Uterus (tissue), 4 donors: ENCODE data around the gene MFNG. TPM values are rescaled to one million over a fixed set of nuclear protein-coding genes. Genes with fewer than 3 reads are reported as not detected.

Experiments
- DNase-seq, 2 donors: peaks; one replicate each; pipeline ENCODE4 v3.0.0-alpha.2; 2019 to 2020
- H3K27ac ChIP-seq, 2 donors: fragments of 200-600 bp; sonication (generic); 1 replicate in 1 of 2; 2 replicates in 1 of 2; pipeline ENCODE4 v1.5.1; 2016 to 2018
- H3K27me3 ChIP-seq, 2 donors: fragments of 200-600 bp; sonication (generic); one replicate each; pipeline ENCODE4 v1.5.1; 2018 to 2019; ENCODE audit warnings: control low read depth in 1 of 2
- H3K36me3 ChIP-seq, 2 donors: fragments of 200-600 bp; sonication (generic); one replicate each; pipeline ENCODE4 v1.5.1; 2019; ENCODE audit warnings: control low read depth in 1 of 2
- H3K4me1 ChIP-seq, 2 donors: fragments of 200-600 bp; sonication (generic); one replicate each; pipeline ENCODE4 v1.5.1; 2018 to 2019; ENCODE audit warnings: control low read depth in 1 of 2
- H3K4me3 ChIP-seq, 2 donors: fragments of 200-600 bp; sonication (generic); 1 replicate in 1 of 2; 2 replicates in 1 of 2; pipeline ENCODE4 v1.5.1; 2018 to 2019; ENCODE audit warnings: mild to moderate bottlenecking in 1 of 2
- H3K9me3 ChIP-seq, 2 donors: fragments of 200-600 bp; sonication (generic); one replicate each; pipeline ENCODE4 v1.5.1; 2019; ENCODE audit warnings: control low read depth in 1 of 2
- POLR2A ChIP-seq, 2 donors: fragments of 450-650 bp; IDR thresholded peaks; one replicate each; pipeline ENCODE4 v1.6.1; 2016; ENCODE audit warnings: antibody characterized with exemption in 2 of 2, mild to moderate bottlenecking in 1 of 2, moderate library complexity in 1 of 2
- intact Hi-C: fragments of 100-400 bp; cut with DNase I; formaldehyde crosslinking; loops from one replicate; pipeline ENCODE4 v1.15.1; 2023; ENCODE audit warnings: low total_unique reads
- total RNA-seq, 4 donors: library from RNA; depleted of rRNA in 3 of 4; stranded (reverse); fragments of >200 nt in 3 of 4; gene quantifications; one replicate each; pipeline versions ENCODE4 v1.1.0 to v1.2.4, GENCODE V29; 2014 to 2023
- TF ChIP-seq, protein P1 (sequence below), 4 experiments: fragments of 200-600 bp in 2 of 4; fragments of 450-650 bp in 2 of 4; sonication (generic) in 2 of 4; IDR thresholded peaks; one replicate each; pipeline ENCODE4 v1.5.1; 2016 to 2019; ENCODE audit warnings: antibody characterized with exemption in 4 of 4, mild to moderate bottlenecking in 2 of 4, moderate library complexity in 1 of 4
- donor health status: DM: yes; HTN: yes; CAD: no.

The MFNG gene
- total RNA-seq, 4 donors from 2014 or later, result 7.6 to 71.2 (median 28.7) TPM

DNA sequence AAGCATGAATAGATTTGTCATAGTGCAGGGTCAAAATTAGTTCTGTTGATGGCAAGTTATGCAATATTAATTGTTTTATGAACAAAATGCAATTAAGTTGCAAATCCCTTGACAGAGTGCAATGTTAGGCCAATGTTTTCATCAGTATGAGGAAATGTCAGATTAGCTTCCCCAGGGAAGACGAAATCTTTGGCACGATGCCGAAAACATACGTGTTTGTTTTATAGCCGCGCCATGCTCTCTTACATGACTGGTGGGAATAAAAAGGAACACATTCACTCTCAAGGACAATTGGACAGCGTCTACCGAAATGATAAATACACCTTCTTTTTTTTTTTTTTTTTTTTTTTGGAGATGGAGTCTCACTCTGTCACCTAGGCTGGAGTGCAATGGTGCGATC lies 27.0 kb downstream of the MFNG start:
- intact Hi-C loops, result no loop called here
- H3K27me3 ChIP-seq, result no peaks in the 10 kb centered on the region
- no peak for DNase-seq

DNA sequence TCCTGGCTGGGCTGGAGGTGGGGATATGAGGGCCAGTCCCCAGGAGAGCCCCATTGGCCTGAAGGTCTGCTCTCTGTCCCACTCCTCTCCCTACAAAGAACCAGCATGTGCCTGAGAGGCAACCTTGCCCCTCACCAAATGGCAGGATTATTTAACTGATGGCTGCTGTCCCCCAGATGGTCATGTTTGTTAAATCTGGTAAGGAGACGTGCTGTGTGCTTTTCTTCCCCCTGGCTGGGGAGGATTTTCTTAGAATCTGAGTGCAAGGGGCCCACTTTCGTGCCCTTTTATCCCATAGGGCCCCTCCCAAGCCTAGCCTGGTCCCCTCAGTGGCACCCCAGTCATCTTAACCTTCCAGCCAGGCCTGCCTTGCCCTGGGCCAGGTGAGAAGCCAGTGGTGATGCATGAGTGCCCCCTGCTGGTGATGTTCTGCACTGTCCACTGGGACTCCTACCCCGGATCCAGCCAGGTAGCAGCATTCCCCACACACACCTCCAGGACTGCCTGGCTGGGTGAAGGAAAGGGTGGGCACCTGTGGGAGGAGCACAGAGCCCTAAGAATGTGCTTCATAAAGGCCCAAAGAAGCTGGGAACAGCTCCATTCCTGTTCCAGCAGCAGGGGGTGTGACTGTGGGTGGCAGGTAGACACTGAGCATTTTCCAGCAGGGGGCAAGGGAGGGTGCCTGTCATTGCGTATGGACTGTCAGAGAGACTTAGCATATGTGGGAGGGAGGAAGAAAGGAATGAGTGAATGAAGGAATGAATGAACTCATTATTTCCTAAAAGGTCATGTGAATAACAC lies 28.9 kb downstream of the MFNG start:
- H3K4me1 ChIP-seq, result no peaks in the 10 kb centered on the region
- no peaks in the 10 kb centered on the region for H3K9me3 ChIP-seq
- TF ChIP-seq, protein P1, sequence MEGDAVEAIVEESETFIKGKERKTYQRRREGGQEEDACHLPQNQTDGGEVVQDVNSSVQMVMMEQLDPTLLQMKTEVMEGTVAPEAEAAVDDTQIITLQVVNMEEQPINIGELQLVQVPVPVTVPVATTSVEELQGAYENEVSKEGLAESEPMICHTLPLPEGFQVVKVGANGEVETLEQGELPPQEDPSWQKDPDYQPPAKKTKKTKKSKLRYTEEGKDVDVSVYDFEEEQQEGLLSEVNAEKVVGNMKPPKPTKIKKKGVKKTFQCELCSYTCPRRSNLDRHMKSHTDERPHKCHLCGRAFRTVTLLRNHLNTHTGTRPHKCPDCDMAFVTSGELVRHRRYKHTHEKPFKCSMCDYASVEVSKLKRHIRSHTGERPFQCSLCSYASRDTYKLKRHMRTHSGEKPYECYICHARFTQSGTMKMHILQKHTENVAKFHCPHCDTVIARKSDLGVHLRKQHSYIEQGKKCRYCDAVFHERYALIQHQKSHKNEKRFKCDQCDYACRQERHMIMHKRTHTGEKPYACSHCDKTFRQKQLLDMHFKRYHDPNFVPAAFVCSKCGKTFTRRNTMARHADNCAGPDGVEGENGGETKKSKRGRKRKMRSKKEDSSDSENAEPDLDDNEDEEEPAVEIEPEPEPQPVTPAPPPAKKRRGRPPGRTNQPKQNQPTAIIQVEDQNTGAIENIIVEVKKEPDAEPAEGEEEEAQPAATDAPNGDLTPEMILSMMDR (IDR thresholded peaks at IDR 0.05), result peak; percentile 34 to 72 (median 57)
- TF ChIP-seq POLR2A (IDR thresholded peaks at IDR 0.05), result no peak
- no peaks in the 10 kb centered on the region for H3K36me3 ChIP-seq
- intact Hi-C loops, result no loop called here
- peak; percentile 24 to 34 for DNase-seq
- H3K27me3 ChIP-seq, result no peaks in the 10 kb centered on the region
- no peak overlapping the region for H3K27ac ChIP-seq
- H3K4me3 ChIP-seq, result no peak overlapping the region

More for the DNA sequence above, 27.0 kb downstream of the MFNG start:
- no peaks in the 10 kb centered on the region for H3K9me3 ChIP-seq
- no peaks in the 10 kb centered on the region for H3K36me3 ChIP-seq
- H3K4me3 ChIP-seq, result no peak overlapping the region
- H3K4me1 ChIP-seq, result no peaks in the 10 kb centered on the region
- TF ChIP-seq POLR2A (IDR thresholded peaks at IDR 0.05), result no peak
- TF ChIP-seq, protein P1 (IDR thresholded peaks at IDR 0.05), result no peak
- no peak overlapping the region for H3K27ac ChIP-seq

DNA sequence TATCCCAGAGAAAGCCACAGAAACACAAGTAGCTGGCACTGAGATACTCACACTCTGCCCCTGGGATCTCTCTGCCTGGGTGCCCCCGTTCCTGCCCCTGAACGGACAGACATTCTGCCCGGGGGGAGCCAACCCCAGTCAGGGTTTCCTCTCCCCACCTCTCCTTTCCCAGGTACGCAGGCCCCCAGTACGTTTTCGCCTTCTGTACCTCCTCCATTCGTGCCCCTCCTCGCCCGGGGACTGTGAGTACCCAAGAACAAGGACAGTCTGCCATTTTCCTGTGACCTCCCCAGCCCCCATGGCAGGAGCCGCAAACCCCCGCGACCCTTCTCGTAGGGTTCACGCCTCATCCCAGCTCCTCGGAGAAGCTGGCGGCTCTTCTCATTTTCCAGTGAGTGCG lies 29.8 kb downstream of the MFNG start:
- no peak for TF ChIP-seq POLR2A (IDR thresholded peaks at IDR 0.05)
- TF ChIP-seq, protein P1 (IDR thresholded peaks at IDR 0.05), result no peak
- Histone ChIP-seq H3K9me3 (no peaks in the 10 kb centered on the region), H3K4me3 (no peak overlapping the region), H3K27me3 (no peaks in the 10 kb centered on the region), H3K36me3 (no peaks in the 10 kb centered on the region), H3K27ac (no peak overlapping the region), H3K4me1 (no peaks in the 10 kb centered on the region)
- intact Hi-C loops, result no loop called here
- DNase-seq, result no peak

DNA sequence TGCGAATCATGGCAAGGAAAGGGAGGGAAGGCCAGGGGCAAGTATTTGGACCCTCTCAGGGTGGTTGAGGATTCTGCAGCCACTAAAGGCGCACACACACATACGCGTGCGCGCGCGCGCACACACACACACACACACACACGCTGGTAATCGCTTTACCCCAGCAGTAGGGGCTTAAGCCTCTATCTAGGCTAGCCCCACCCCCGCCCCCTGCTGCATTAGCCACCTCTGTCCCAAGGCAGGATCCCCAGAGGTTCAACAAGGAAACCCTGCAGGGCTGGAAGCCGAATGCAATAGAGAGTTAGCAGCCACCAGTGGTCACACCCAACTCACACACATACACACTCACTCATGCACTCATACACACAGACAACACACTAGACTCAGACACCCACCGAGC lies 30.3 kb downstream of the MFNG start:
- Histone ChIP-seq H3K27me3 (no peaks in the 10 kb centered on the region), H3K4me1 (no peaks in the 10 kb centered on the region), H3K36me3 (no peaks in the 10 kb centered on the region), H3K27ac (no peak overlapping the region), H3K9me3 (no peaks in the 10 kb centered on the region), H3K4me3 (no peak overlapping the region)
- no peak for DNase-seq
- intact Hi-C loops, result no loop called here
- TF ChIP-seq, protein P1 (IDR thresholded peaks at IDR 0.05), result no peak
- no peak for TF ChIP-seq POLR2A (IDR thresholded peaks at IDR 0.05)

DNA sequence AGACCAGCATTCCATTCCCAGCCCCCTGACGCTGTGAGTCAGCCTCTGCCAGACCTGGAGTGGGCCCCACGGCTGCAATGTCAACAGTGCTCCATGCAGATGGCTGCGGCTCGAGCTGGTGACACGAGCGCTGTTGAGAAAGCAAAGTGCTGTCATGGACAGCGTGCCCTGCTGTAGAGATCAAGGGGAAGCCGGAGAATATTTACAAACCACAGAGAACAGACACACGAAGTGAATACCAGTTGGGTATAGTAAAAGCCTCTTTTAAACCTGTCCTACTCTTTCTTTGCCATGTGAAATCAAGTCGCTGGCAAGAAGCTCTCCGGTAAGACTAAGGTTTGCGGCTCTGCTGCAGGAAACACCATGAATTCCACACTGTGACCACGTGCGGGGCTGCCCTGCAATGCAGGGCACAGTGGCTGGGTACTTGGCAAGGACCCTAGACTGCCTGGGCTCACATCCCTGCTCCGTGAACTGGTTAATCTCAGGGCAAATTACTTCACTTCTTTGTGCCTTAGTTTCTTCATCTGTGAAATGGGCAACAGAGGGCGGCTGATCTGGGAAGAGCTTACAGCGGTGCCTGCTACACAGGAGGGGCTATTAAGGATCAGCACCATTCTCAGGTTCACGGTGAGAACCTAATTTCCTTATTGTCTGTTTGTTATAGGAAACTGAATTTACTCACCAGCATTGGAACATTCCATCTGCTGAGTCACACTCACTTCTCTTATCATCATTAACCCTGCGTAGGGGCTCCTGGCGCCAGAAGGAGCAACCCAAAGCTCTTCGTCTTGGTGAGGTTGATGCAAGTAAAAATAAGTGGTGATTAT lies 31.1 kb downstream of the MFNG start:
- TF ChIP-seq POLR2A (IDR thresholded peaks at IDR 0.05), result no peak
- TF ChIP-seq, protein P1 (IDR thresholded peaks at IDR 0.05), result no peak
- intact Hi-C loops, result no loop called here
- H3K36me3 ChIP-seq, result no peaks in the 10 kb centered on the region
- H3K4me3 ChIP-seq, result no peak overlapping the region
- no peak for DNase-seq
- H3K4me1 ChIP-seq, result no peaks in the 10 kb centered on the region
- H3K27me3 ChIP-seq, result no peaks in the 10 kb centered on the region
- no peaks in the 10 kb centered on the region for H3K9me3 ChIP-seq
- H3K27ac ChIP-seq, result no peak overlapping the region
